Mammary epithelial cell (primary cell): ENCODE measurements around the gene AXIN1.

ENCODE experiments used
- EZH2 ChIP-seq: IDR thresholded peaks from 2 replicates; pipeline ENCODE4 v1.6.1; 2012; ENCODE audit warnings: low read length, inconsistent platforms, borderline replicate concordance
- TF ChIP-seq, protein P1 (sequence below), 2 donors: IDR thresholded peaks in 1 of 2; conservative IDR thresholded peaks in 1 of 2; 2 replicates each; pipeline ENCODE4 v1.5.1; 2011 to 2012; ENCODE audit warnings: inconsistent platforms in 2 of 2, low read length in 2 of 2, mild to moderate bottlenecking in 2 of 2, control low read depth in 1 of 2, low read depth in 1 of 2; ENCODE audit not compliant: insufficient read depth in 1 of 2; ENCODE audit errors: extremely low read depth in 1 of 2

DNA sequence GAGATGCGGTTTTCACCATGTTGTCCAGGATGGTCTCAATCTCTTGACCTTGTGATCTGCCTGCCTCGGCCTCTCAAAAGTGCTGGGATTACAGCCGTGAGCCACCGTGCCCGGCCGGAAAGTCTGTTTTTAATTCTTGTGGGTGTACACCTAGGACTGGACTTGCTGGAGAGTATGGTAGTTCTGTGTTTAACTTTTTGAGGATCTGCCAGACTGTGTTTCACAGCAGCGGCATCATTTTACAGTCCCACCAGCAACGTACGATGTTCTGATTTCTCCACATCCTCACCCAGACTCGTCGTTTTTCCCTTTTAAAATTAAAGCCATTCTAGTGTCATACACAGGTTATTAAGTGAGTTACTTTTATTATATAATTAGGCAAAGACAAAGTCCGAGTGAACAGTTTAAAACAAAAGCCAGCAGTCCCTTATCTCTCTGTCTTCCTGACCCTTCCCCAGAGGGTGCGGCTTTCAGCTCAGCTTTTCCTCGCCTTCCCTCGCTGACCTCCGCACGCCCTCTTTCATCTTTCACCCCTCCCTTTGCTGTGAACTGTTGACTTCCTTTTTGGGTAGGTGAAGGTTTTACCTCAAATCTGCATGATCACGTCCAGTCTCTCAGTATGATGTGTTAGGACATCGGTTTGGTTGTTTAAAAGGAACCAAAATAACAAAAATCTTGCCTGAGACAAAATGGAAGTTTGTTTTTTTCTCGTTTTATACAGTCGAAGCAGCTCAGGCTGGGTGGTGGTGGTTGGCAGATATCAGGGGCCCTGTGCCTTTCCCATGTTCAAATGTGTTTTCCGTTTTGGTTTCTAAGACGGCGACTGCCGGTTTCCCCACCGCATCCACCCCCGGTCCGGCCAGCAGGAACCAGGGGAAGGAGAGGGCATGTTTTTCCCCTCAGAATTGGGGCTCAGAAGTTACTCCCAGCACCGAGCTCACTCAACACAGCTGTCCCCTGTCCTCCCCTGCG, 99.9 kb downstream of the AXIN1 start:
- TF ChIP-seq, protein P1, sequence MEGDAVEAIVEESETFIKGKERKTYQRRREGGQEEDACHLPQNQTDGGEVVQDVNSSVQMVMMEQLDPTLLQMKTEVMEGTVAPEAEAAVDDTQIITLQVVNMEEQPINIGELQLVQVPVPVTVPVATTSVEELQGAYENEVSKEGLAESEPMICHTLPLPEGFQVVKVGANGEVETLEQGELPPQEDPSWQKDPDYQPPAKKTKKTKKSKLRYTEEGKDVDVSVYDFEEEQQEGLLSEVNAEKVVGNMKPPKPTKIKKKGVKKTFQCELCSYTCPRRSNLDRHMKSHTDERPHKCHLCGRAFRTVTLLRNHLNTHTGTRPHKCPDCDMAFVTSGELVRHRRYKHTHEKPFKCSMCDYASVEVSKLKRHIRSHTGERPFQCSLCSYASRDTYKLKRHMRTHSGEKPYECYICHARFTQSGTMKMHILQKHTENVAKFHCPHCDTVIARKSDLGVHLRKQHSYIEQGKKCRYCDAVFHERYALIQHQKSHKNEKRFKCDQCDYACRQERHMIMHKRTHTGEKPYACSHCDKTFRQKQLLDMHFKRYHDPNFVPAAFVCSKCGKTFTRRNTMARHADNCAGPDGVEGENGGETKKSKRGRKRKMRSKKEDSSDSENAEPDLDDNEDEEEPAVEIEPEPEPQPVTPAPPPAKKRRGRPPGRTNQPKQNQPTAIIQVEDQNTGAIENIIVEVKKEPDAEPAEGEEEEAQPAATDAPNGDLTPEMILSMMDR (conservative IDR thresholded peaks at IDR 0.05 in 1 of 2, IDR thresholded peaks at IDR 0.05 in 1 of 2; ENCODE audit: extremely low read depth in 1 of 2, insufficient read depth in 1 of 2, low read depth in 1 of 2, low read length in 2 of 2): no peak
- no peak for TF ChIP-seq EZH2
